Choroid plexus epithelial cell (primary cell): ENCODE data around the gene SH3TC1.

Source experiments
- DNase-seq: peaks from one replicate; pipeline ENCODE4 v3.0.0-alpha.2; 2010; ENCODE audit warnings: low read depth
- H3K4me3 ChIP-seq: 2 replicates; pipeline ENCODE4 v1.5.1; 2011; ENCODE audit warnings: low read depth, mild to moderate bottlenecking, control low read depth, low read length, moderate library complexity
- CTCF ChIP-seq: conservative IDR thresholded peaks from 2 replicates; pipeline ENCODE4 v1.5.1; 2011; ENCODE audit warnings: low read depth, mild to moderate bottlenecking, control low read depth, inconsistent platforms, low read length, moderate library complexity

The SH3TC1 gene

DNA sequence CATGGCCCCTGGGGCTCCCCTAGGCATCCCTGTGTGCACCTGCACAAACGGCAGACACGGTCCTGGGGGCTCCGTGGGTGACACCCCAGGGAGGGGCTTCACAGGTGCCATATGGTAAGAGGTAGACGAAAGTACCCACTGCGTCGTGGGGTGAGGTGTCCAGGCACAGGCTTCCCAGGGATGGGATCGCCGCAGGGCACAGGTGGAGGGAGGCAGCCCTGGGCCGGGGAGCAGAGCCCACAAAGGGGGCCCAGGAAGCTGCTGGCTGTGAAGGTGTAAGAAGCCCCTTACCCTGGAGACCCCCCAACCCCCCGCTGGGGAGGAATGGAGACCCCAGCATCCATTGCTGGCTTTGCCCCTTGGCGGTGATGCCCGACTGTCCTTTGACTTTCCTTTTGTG, 10.9 kb downstream of the SH3TC1 start:
- TF ChIP-seq CTCF = no peak
- no peak overlapping the region for H3K4me3 ChIP-seq
- no peak for DNase-seq

GRCh38 chr4:8210616-8211015, 11.5 kb downstream of the SH3TC1 start:
- no peak for DNase-seq
- no peak overlapping the region for H3K4me3 ChIP-seq
- no peak for TF ChIP-seq CTCF

DNA sequence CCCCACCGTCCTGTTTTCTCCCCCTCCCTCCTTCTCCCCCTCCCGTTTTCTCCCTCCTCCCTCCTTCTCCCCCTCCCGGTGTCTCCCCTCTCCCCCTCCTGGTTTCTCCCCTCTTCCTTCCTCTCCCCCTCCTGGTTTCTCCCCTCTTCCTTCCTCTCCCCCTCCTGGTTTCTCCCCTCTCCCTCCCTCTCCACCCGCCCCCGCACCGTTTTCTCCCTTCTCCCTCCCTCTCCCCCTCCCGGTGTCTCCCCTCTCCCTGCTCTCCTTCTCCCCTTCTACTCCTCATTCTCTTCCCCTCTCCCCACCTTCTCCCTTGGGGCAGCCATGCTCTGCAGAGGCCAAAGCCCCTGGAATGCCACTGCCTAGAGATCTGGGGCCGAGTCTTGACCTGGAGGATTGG, 12.2 kb downstream of the SH3TC1 start:
- H3K4me3 ChIP-seq = no peak overlapping the region
- TF ChIP-seq CTCF = no peak
- DNase-seq = no peak

DNA sequence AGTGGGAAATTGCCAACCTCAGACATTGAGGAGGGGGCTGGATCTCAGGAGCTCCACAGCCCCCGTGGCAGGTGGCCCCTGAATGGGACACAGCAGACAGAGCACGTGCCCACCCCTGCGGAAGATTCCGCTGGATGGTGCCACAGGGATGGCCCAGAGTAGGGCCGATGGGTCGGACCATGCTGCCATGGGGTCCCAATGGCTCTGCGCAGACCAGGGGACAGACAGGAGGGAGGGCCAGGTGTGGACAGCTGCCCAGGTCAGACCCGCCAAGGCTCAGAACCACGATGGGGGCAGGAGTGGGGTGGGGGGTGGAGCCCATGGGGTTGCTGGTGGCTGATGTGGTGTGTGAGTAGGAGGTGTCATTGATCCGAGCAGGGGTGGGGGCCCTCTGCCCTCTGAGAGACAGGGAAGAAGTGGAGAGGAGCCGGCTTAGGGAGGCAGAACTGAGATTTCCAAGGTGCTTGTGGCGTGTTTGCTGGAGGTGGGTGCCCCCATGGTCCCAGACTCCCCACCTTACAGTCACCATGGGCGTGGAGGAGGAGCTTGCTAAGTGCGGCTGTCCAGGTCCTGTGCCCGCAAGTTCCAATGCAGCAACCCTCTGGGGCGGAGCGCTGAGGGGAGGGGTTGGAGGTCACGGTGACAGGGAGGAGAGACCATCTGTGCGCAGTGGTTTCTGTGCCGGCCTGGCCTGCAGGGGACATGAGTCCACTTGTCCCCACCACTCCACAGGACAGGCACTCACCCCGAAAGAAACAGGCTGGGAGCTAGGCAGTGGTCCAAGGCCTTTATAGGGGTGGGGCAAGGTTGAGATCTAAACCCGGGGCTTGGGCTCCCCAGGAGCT, 12.9 kb downstream of the SH3TC1 start:
- DNase-seq = no peak
- TF ChIP-seq CTCF = no peak

GRCh38 chr4:8212622-8213021, 13.5 kb downstream of the SH3TC1 start:
- no peak for TF ChIP-seq CTCF

More for the DNA sequence above, 12.9 kb downstream of the SH3TC1 start:
- H3K4me3 ChIP-seq = no peak overlapping the region

DNA sequence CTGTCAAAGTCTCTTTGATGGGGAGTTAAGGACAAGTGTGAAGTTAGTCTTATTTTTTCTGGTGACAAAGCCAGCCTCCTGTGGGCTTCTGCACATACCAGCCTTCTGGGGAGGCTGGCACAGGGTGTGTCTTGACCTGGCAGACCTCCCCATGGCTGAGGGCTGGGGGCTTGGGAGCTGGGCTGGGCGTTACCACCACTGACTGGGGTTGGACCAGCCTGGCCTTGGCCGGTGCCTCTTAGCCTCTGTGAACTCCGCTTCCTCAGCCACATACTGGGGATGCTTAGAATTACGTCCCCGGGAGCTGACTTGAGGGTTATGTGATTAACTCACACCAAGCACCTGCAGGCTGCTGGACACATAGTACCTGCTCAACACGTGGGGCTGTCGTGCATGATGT, 14.0 kb downstream of the SH3TC1 start:
- no peak for TF ChIP-seq CTCF
- no peak for DNase-seq
- H3K4me3 ChIP-seq = no peak overlapping the region

More at GRCh38 chr4:8212622-8213021, 13.5 kb downstream of the SH3TC1 start:
- H3K4me3 ChIP-seq = no peak overlapping the region
- DNase-seq = no peak

DNA sequence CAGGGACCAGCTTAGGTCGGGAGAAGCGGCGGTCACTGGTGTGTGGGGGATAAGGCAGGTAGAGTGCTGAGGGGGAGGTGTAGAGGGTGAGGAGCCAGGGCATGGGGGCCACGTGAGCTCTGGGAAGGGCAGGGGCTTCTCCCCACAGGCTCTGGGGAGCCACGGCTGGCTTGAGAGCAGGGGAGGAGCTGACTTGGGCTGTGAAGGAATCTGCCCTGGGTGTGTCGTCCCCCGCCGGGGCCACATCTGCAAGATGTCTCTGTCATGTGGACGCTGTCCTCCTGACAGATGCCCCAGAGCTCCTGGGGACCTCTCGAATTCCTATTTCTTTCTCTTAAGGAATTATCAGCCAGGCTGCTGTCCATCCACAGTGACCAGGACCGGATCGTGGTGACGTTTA, 15.0 kb downstream of the SH3TC1 start:
- DNase-seq = no peak
- no peak overlapping the region for H3K4me3 ChIP-seq
- TF ChIP-seq CTCF = no peak
